Measurements from ENCODE around the gene MT1M. TPM values are rescaled to one million over a fixed set of nuclear protein-coding genes. Genes with fewer than 3 reads are reported as not detected.

The MT1M gene
- total and polyA plus RNA-seq, 2 experiments from 2014 or later = 1.1 to 4.7 TPM

DNA sequence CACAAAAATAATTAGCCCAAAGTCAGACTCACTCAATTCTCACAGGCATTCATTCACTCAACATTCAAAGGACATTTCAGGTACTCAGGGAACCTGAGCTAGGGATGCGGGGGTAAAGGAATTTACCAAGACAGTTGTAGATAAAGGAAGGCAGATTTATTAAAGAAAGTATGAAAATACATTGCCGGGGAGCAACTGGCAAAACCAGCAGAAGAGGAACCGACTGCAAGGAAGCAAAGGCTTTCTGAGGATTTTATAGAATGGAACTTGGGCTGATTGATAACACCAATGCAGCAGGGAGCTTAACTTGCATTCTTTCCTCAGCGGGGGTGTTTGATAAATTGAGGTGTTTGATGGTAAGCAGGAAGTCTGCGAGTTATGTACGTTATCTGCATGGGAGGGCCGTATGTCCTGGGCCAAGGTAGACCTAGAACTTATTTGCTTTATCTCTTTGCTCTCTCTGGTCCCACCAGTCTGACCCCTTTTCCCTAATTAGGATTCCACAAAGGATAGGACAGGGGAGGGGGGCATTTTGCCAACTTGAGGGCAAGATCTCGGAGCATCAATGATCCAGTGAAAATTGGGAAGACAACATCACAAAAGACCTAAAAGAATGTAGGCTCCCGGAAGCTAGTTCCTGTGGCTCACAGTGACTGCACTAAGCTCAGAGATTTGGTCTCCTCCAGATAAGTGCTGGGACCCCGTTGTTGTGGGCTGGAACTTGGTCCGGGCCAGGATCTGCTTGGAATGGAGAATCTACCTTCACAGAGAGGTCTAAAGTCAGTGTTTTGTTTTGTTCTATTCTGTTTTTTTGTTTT is 48.9 kb upstream of the MT1M start:
- no peak overlapping the region for H3K4me3 ChIP-seq
- peaks cover 34% of the 10 kb centered on the region for H3K27me3 Mint-ChIP-seq (ENCODE audit: insufficient read depth, low read depth, poor library complexity)
- H3K4me1 ChIP-seq (ENCODE audit: insufficient read depth) = no peaks in the 10 kb centered on the region
- no peak for TF ChIP-seq NANOG (IDR thresholded peaks at IDR 0.05; ENCODE audit: borderline replicate concordance)
- TF ChIP-seq, protein P1, sequence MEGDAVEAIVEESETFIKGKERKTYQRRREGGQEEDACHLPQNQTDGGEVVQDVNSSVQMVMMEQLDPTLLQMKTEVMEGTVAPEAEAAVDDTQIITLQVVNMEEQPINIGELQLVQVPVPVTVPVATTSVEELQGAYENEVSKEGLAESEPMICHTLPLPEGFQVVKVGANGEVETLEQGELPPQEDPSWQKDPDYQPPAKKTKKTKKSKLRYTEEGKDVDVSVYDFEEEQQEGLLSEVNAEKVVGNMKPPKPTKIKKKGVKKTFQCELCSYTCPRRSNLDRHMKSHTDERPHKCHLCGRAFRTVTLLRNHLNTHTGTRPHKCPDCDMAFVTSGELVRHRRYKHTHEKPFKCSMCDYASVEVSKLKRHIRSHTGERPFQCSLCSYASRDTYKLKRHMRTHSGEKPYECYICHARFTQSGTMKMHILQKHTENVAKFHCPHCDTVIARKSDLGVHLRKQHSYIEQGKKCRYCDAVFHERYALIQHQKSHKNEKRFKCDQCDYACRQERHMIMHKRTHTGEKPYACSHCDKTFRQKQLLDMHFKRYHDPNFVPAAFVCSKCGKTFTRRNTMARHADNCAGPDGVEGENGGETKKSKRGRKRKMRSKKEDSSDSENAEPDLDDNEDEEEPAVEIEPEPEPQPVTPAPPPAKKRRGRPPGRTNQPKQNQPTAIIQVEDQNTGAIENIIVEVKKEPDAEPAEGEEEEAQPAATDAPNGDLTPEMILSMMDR (conservative IDR thresholded peaks at IDR 0.05; ENCODE audit: low read depth in 2 of 2) = no peak
- TF ChIP-seq ZNF114 (CRISPR knock-in tag; IDR thresholded peaks at IDR 0.05) = no peak
- no peak for TF ChIP-seq CREB1 (CRISPR knock-in tag; IDR thresholded peaks at IDR 0.05; ENCODE audit: low read depth)
- no peak for TF ChIP-seq ZNF331 (CRISPR knock-in tag; IDR thresholded peaks at IDR 0.05; ENCODE audit: low read depth)
- H3K27ac ChIP-seq (ENCODE audit: low read depth) = no peak overlapping the region
- no peak overlapping the region for H3K4me2 ChIP-seq
- DNase-seq (ENCODE audit: low spot score) (no peak), ATAC-seq (no peak)
- no peak overlapping the region for H2AFZ ChIP-seq
- H3K27ac Mint-ChIP-seq = no peak overlapping the region
- no peaks in the 10 kb centered on the region for H3K9me3 Mint-ChIP-seq
- no peaks in the 10 kb centered on the region for H3K79me2 ChIP-seq (replicated peaks; ENCODE audit: insufficient read depth)
- no peaks in the 10 kb centered on the region for H3K36me3 Mint-ChIP-seq (ENCODE audit: low read depth)
- H3K27me3 ChIP-seq (ENCODE audit: insufficient read depth) = peaks cover 24% of the 10 kb centered on the region
- H3K4me1 Mint-ChIP-seq = no peaks in the 10 kb centered on the region; the same call in 2 of the 3 replicates
- H3K4me3 Mint-ChIP-seq = no peak overlapping the region
- no peaks in the 10 kb centered on the region for H4K20me1 ChIP-seq (replicated peaks; ENCODE audit: insufficient read depth)
- H3F3A ChIP-seq (replicated peaks; ENCODE audit: low read depth) = no peaks in the 10 kb centered on the region
- no peaks in the 10 kb centered on the region for H3K36me3 ChIP-seq (ENCODE audit: insufficient read depth)
- no peaks in the 10 kb centered on the region for H3K9me2 ChIP-seq (ENCODE audit: insufficient read depth)

DNA sequence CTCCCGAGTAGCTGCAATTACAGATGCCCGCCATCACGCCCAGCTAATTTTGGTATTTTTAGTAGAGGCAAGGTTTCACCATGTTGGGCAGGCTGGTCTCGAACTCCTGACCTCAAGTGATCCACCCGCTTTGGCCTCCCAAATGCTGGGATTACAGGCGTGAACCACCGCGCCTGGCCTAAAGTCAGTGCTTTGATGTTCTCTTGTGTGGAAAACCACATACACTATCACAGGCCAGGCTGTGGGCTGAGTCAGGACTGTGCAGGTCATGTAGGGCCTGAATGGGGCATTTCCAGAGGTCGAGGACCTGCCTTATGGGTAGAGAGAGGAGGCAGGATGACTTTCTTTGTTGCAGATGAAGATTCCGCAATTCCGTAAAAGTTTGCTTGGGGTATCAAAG is 48.2 kb upstream of the MT1M start:
- Histone ChIP-seq H3K27me3 (ENCODE audit: insufficient read depth) (peaks cover 31% of the 10 kb centered on the region), H3K9me2 (ENCODE audit: insufficient read depth) (no peaks in the 10 kb centered on the region), H3F3A (replicated peaks; ENCODE audit: low read depth) (no peaks in the 10 kb centered on the region), H3K4me3 (no peak overlapping the region), H3K27ac (ENCODE audit: low read depth) (no peak overlapping the region), H2AFZ (no peak overlapping the region), H4K20me1 (replicated peaks; ENCODE audit: insufficient read depth) (no peaks in the 10 kb centered on the region), H3K4me2 (no peak overlapping the region), H3K4me1 (ENCODE audit: insufficient read depth) (no peaks in the 10 kb centered on the region), H3K79me2 (replicated peaks; ENCODE audit: insufficient read depth) (no peaks in the 10 kb centered on the region), H3K36me3 (ENCODE audit: insufficient read depth) (no peaks in the 10 kb centered on the region)
- H3K27me3 Mint-ChIP-seq (ENCODE audit: insufficient read depth, low read depth, poor library complexity) = peaks cover 42% of the 10 kb centered on the region
- DNase-seq (ENCODE audit: low spot score) (no peak), ATAC-seq (no peak)
- no peak overlapping the region for H3K27ac Mint-ChIP-seq
- H3K9me3 Mint-ChIP-seq = no peaks in the 10 kb centered on the region
- peaks cover 3% of the 10 kb centered on the region for H3K4me1 Mint-ChIP-seq
- H3K36me3 Mint-ChIP-seq (ENCODE audit: low read depth) = no peaks in the 10 kb centered on the region
- no peak overlapping the region for H3K4me3 Mint-ChIP-seq
- no peak for TF ChIP-seq POLR2AphosphoS5 (IDR thresholded peaks at IDR 0.05; ENCODE audit: low read depth)
- TF ChIP-seq ZNF331 (CRISPR knock-in tag; IDR thresholded peaks at IDR 0.05; ENCODE audit: low read depth) = no peak
- no peak for TF ChIP-seq EZH2phosphoT487 (IDR thresholded peaks at IDR 0.05; ENCODE audit: unreplicated experiment)
- TF ChIP-seq NANOG (IDR thresholded peaks at IDR 0.05; ENCODE audit: borderline replicate concordance) = no peak
- no peak for TF ChIP-seq STAT1 (IDR thresholded peaks at IDR 0.05; ENCODE audit: unreplicated experiment)
- TF ChIP-seq ZNF114 (CRISPR knock-in tag; IDR thresholded peaks at IDR 0.05) = no peak
- TF ChIP-seq ZNF462 (CRISPR knock-in tag; IDR thresholded peaks at IDR 0.05) = no peak

Measured in GM23338 (cell line).